Measurements from ENCODE around the gene EXOC2. TPM values are rescaled to one million over a fixed set of nuclear protein-coding genes. Genes with fewer than 3 reads are reported as not detected.

The EXOC2 gene
- total RNA-seq, 1 experiment from 2014 or later, result 30.5 TPM

- in situ Hi-C loops (cut with HindIII; ENCODE audit: low pct_unique_long_range_greater_than_20kb, low sequenced_read_pairs) (no loop called here), intact Hi-C loops (cut with micrococcal nuclease; ENCODE audit: unreplicated experiment) (no loop called here)
- Histone ChIP-seq H3K27ac (ENCODE audit: low read length) (no peak overlapping the region), H3K4me3 (ENCODE audit: low read depth in 2 of 2, low read length in 2 of 2) (no peak overlapping the region), H3K4me1 (ENCODE audit: control insufficient read depth, insufficient read depth, low read length) (peaks cover 5% of the 10 kb centered on the region; the same call in 1 of the 2 replicates), H3K27me3 (ENCODE audit: control insufficient read depth, insufficient read depth, low read length) (peaks cover 3% of the 10 kb centered on the region; the same call in 1 of the 2 replicates), H3K36me3 (ENCODE audit: control insufficient read depth, insufficient read depth, low read length) (no peaks in the 10 kb centered on the region), H3K9me3 (ENCODE audit: control insufficient read depth, insufficient read depth, low read depth, low read length) (no peaks in the 10 kb centered on the region)
- no peak for ATAC-seq
- DNase-seq (ENCODE audit: low read depth, low spot score), result no peak
- CTCF ChIA-PET, result no interaction called here
- BruUV-seq (replicated peaks), result no TSS peak
- TF ChIP-seq REST (IDR thresholded peaks at IDR 0.05; ENCODE audit: insufficient read depth in 1 of 2, low read depth in 2 of 2, low read length in 1 of 2) (no peak), TCF7L2 (IDR thresholded peaks at IDR 0.05; ENCODE audit: low read depth, low read length) (no peak), CTCF (IDR thresholded peaks at IDR 0.05) (no peak), POLR2AphosphoS5 (IDR thresholded peaks at IDR 0.05; ENCODE audit: low read depth, low read length) (no peak), SIN3A (IDR thresholded peaks at IDR 0.05; ENCODE audit: borderline replicate concordance, insufficient read depth, low read depth, low read length) (no peak)
- POLR2A ChIA-PET, result no interaction called here
These were observed 19.9 kb upstream of the EXOC2 start for GRCh38 chr6:712805-713204.

GRCh38 chr6:711925-712324 is 19.0 kb upstream of the EXOC2 start:
- Histone ChIP-seq H3K27me3 (ENCODE audit: control insufficient read depth, insufficient read depth, low read length) (peaks cover 3% of the 10 kb centered on the region; the same call in 1 of the 2 replicates), H3K36me3 (ENCODE audit: control insufficient read depth, insufficient read depth, low read length) (no peaks in the 10 kb centered on the region), H3K4me3 (ENCODE audit: low read depth in 2 of 2, low read length in 2 of 2) (no peak overlapping the region; a peak in 1 of 4 replicates), H3K9me3 (ENCODE audit: control insufficient read depth, insufficient read depth, low read depth, low read length) (no peaks in the 10 kb centered on the region), H3K4me1 (ENCODE audit: control insufficient read depth, insufficient read depth, low read length) (peaks cover 5% of the 10 kb centered on the region; the same call in 1 of the 2 replicates), H3K27ac (ENCODE audit: low read length) (no peak overlapping the region)
- in situ Hi-C loops (cut with HindIII; ENCODE audit: low pct_unique_long_range_greater_than_20kb, low sequenced_read_pairs) (no loop called here), intact Hi-C loops (cut with micrococcal nuclease; ENCODE audit: unreplicated experiment) (no loop called here)
- CTCF ChIA-PET, result no interaction called here
- no TSS peak for BruUV-seq (replicated peaks)
- TF ChIP-seq TCF7L2 (IDR thresholded peaks at IDR 0.05; ENCODE audit: low read depth, low read length), result no peak
- TF ChIP-seq SIN3A (IDR thresholded peaks at IDR 0.05; ENCODE audit: borderline replicate concordance, insufficient read depth, low read depth, low read length), result no peak
- TF ChIP-seq POLR2AphosphoS5 (IDR thresholded peaks at IDR 0.05; ENCODE audit: low read depth, low read length), result no peak
- TF ChIP-seq CTCF (IDR thresholded peaks at IDR 0.05), result no peak
- no peak for TF ChIP-seq REST (IDR thresholded peaks at IDR 0.05; ENCODE audit: insufficient read depth in 1 of 2, low read depth in 2 of 2, low read length in 1 of 2)
- DNase-seq (ENCODE audit: low read depth, low spot score) (no peak), ATAC-seq (no peak)
- POLR2A ChIA-PET, result no interaction called here

Data from Panc1 (cell line).